ENCODE results near the gene NUP210L.

The NUP210L gene

GRCh38 chr1:153946622-153947241, 208.1 kb downstream of the NUP210L start, which contains the start of gene DENND4B:
DENND4B (minus strand) TSS chr1:153946718; CDS start chr1:153944374, 2,344 bp downstream.
- in situ Hi-C loops (cut with MboI; ENCODE audit: low sequenced_read_pairs) = no loop called here

- in situ Hi-C loops (cut with MboI; ENCODE audit: low sequenced_read_pairs) = no loop called here
Measured at GRCh38 chr1:153945795-153946621, 208.9 kb downstream of the NUP210L start.

DNA sequence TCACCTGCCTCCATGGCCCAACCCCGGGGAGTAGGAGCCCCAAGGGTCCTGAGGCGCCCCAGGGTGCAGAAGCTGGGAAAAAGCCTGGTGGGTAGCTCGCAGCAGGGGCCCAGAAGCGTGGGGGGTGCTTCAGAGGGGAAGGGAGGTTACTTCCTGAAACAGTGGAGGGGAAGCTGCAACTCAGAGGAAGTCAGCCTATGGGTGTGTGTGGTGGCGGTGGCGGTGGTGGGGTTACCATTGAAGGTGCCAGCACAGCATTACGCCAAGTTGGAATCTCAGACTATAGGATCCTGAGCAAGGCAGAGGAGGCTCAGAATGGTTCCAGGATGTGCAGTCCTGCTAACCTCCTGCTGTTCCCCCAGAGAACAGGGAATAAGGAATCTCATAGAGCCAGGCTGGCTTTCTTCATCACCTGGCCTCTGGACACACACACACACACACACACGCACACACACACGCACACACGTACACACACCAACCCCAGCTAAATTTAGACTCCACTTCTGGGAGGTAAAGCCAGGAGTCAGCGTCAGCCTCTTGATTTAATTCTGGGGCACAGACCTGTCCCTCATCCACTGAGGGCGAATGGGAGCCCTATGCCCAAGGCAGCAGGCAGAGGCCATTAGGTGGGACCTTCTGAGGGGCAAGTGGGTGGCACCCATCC, 209.6 kb downstream of the NUP210L start:
- in situ Hi-C loops (cut with MboI; ENCODE audit: low sequenced_read_pairs) = no loop called here

GRCh38 chr1:153944827-153945117, 210.1 kb downstream of the NUP210L start:
- in situ Hi-C loops (cut with MboI; ENCODE audit: low sequenced_read_pairs) = no loop called here

DNA sequence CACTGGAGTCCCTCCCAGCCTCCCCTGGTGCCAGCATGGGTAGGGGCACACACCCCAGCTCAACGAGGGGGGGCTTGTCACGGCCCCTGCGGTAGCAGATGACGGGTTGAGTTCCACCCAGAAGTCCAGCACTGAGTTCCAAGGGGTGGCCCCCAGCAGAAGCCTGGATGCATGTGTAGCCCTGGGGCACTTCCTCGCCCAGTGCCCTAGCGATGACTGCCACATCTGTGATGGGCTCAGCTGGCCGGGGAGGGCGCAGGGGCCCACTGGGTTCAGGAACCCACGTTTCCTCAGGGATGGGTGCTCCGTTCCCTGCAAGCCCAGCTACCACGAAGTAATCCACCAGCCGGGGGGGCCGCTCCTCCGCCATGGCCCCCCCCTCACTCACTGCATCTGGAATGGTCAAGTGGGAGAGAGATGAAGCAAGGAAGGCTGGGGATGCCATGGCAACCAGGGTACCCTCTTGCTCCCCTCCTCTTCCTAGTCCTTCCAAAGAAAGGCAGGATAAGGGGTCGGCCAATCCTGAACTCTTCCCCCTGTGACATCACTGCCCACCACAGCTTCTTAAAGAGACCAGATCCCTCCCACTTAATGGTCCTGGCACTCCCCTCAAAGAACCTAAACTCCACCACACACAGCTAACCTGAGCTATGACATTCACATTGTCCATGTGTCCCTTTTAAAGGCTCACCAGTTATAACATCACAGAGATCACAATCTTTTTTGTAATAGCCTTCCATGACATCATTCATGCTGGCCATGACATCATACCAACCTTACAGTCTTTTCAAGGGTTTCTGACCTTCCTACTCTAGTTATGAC, 210.7 kb downstream of the NUP210L start:
- in situ Hi-C loops (cut with MboI; ENCODE audit: low sequenced_read_pairs) = no loop called here

- in situ Hi-C loops (cut with MboI; ENCODE audit: low sequenced_read_pairs) = no loop called here
Measured at GRCh38 chr1:153942766-153943549, 211.9 kb downstream of the NUP210L start.
